ENCODE results near the gene NUMA1.

NUMA1 gene

GRCh38 chr11:72008728-72009127 lies 71.6 kb downstream of the NUMA1 start:
- TF ChIP-seq TAF1 (IDR thresholded peaks at IDR 0.05; ENCODE audit: borderline replicate concordance, insufficient read depth, low read length): no peak
- no peak for TF ChIP-seq REST (IDR thresholded peaks at IDR 0.05; ENCODE audit: insufficient read depth in 1 of 2, low read depth in 2 of 2, low read length in 2 of 2)
- TF ChIP-seq SIN3A (IDR thresholded peaks at IDR 0.05; ENCODE audit: borderline replicate concordance, insufficient read depth, low read length): no peak
- no peak for TF ChIP-seq FOXP2 (optimal IDR thresholded peaks at IDR 0.05; ENCODE audit: borderline replicate concordance, extremely low read depth, extremely low read length, insufficient read depth)
- no peak for TF ChIP-seq POLR2AphosphoS5 (IDR thresholded peaks at IDR 0.05; ENCODE audit: low read depth, low read length)

- no peak for TF ChIP-seq FOXP2 (optimal IDR thresholded peaks at IDR 0.05; ENCODE audit: borderline replicate concordance, extremely low read depth, extremely low read length, insufficient read depth)
- no peak for TF ChIP-seq REST (IDR thresholded peaks at IDR 0.05; ENCODE audit: insufficient read depth in 1 of 2, low read depth in 2 of 2, low read length in 2 of 2)
- no peak for TF ChIP-seq POLR2AphosphoS5 (IDR thresholded peaks at IDR 0.05; ENCODE audit: low read depth, low read length)
- TF ChIP-seq TAF1 (IDR thresholded peaks at IDR 0.05; ENCODE audit: borderline replicate concordance, insufficient read depth, low read length): no peak
- TF ChIP-seq SIN3A (IDR thresholded peaks at IDR 0.05; ENCODE audit: borderline replicate concordance, insufficient read depth, low read length): no peak
Measured at GRCh38 chr11:72007587-72007986, 72.8 kb downstream of the NUMA1 start.

- TF ChIP-seq FOXP2 (optimal IDR thresholded peaks at IDR 0.05; ENCODE audit: borderline replicate concordance, extremely low read depth, extremely low read length, insufficient read depth) (no peak), REST (IDR thresholded peaks at IDR 0.05; ENCODE audit: insufficient read depth in 1 of 2, low read depth in 2 of 2, low read length in 2 of 2) (no peak), TAF1 (IDR thresholded peaks at IDR 0.05; ENCODE audit: borderline replicate concordance, insufficient read depth, low read length) (no peak), POLR2AphosphoS5 (IDR thresholded peaks at IDR 0.05; ENCODE audit: low read depth, low read length) (no peak), SIN3A (IDR thresholded peaks at IDR 0.05; ENCODE audit: borderline replicate concordance, insufficient read depth, low read length) (no peak)
Measured at GRCh38 chr11:72007089-72007476, 73.3 kb downstream of the NUMA1 start.

GRCh38 chr11:72006309-72007088 lies 73.8 kb downstream of the NUMA1 start:
- no peak for TF ChIP-seq REST (IDR thresholded peaks at IDR 0.05; ENCODE audit: insufficient read depth in 1 of 2, low read depth in 2 of 2, low read length in 2 of 2)
- TF ChIP-seq POLR2AphosphoS5 (IDR thresholded peaks at IDR 0.05; ENCODE audit: low read depth, low read length): peak; percentile 58; the same call in 1 of the 2 replicates
- no peak for TF ChIP-seq TAF1 (IDR thresholded peaks at IDR 0.05; ENCODE audit: borderline replicate concordance, insufficient read depth, low read length)
